IPS DF 4.7 (cell line): ENCODE results near the gene GLIPR1.
"Not testable (repeated sequence)": the region's sequence is repeated elsewhere in the genome, so short reads cannot be mapped to it uniquely, and the experiment has no call there.

Experiments
- DNase-seq: peaks from one replicate; pipeline ENCODE4 v3.0.0-alpha.2; 2013; ENCODE audit warnings: low spot score; ENCODE audit errors: extremely low read depth

Gene GLIPR1

DNA sequence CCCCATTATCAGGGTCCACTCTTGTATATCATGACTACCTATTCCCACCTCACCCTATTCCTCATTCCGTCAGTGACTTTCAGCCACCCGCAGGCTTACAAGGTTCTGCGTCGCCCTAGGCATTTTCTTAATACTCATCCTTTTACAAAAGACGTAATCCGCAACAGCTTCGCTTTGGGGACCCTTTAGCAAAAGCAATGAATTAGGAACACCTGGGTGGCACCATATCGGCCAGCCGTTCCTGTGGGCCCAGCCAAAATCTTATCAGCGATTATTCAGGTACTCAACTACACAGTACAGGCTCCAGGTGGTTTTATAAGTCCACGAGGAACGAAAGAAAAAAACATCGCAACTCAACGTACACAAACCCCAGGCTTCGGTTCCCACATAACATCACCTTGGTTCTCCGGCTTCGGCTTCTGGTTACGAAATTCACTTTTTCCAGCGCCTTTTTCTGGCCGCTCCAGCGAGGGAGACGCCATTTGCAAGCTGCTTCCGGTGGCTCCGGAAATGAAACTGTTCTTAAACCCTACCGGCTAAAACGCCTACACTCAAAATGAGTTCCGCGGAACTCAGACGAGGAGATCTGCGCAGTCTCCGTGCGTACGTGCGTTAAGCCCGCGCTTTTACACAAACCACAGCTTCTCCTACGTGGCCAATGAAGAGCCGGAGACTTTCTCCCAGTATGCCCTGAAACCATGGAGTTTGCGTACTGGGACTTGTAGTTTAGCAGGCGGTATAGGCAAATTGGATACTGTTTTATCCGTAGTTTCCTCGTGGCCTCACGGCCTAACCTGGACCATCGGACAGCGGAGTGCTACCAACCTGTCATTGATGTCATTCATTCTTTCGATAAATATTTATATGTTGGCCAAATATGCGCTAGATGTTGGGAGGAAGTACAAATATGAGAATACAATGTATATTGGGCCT, 30.8 kb downstream of the GLIPR1 start, which contains the start of gene KRR1:
Gene KRR1 (minus strand): TSS at position 494 of the 933 bp plus-strand sequence. CDS start 12 bp downstream, at position 482.
- peak; percentile 99 for DNase-seq

GRCh38 chr12:75521224-75521623, 40.7 kb downstream of the GLIPR1 start:
- DNase-seq: not testable (repeated sequence)

- not testable (repeated sequence) for DNase-seq
These were observed 41.6 kb downstream of the GLIPR1 start for GRCh38 chr12:75522124-75522523.

DNA sequence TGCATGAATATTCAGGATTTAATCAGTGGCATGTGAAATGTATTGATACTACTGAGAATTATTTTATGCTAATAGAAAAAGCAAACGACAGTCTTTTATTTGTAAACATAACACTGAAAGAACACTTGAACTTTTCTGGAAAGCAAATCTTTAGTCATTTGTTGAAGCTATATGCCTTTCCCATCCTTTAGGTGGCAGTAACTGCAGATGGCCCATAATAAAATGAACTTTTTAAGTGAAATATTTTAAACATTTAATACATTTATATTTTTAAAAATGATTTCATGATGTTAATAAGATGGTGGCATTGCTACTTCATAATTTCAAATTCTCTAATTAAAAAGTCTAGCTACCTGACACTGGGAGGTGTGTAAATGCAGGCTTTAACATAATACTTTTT, 44.7 kb downstream of the GLIPR1 start:
- DNase-seq: no peak

- peak; percentile 33 for DNase-seq
These were observed 46.3 kb downstream of the GLIPR1 start for GRCh38 chr12:75526655-75527511.

- no peak for DNase-seq
These were observed 47.7 kb downstream of the GLIPR1 start for GRCh38 chr12:75528272-75528671.

DNA sequence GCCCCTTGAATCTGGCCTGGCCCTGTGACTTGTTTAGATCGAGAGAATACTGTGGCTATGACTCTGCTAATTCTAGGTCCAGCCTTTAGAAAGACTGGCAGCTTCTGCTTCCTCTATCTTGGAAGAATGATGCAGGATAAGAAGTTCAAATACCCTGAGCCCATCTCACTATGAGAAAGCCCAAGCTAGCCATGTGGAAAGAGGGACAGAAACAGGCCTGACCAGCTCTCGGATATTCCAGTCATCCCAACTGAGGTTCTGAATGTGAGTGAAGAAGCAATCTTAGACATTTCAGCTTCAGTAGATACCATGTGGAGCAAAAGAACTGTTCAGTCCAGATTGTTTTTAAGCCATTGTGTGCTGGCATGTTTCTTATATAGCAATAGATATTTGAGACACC, 48.1 kb downstream of the GLIPR1 start:
- no peak for DNase-seq

DNA sequence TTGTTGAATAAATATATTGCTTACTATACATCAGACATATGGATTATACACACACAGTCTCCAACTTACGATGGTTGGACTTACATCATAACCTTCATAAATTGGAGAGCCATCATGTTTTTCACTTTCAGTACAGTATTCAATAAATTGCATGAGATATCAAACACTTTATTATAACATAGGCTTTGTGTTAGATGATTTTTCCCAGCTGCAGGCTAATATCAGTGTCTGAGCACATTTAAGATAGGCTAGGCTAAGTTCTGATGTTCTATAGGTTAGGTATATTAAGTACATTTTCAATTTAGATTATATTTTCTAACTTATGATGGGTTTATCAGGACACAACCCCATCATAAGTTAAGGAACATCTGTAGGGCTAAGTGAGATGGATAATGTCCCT, 48.8 kb downstream of the GLIPR1 start:
- no peak for DNase-seq

GRCh38 chr12:75529826-75530225, 49.3 kb downstream of the GLIPR1 start:
- no peak for DNase-seq

DNA sequence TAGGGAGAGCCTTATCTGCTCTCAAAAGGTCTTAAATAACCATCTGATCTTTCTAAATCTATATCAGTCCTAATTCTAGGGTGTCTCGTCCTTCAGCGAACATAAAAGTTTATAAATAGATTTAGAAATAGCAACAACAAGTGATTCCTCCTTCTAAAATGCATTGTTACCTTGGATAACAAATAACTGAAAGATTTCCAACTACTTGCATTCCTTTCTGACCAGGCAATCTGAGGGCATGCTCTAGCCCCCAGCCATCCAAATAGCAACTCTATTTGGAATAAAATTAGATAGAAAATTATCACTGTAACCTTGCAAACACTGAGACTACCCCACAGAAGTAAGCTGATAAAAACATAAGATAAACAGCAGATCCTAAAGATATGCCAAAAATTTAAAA, 52.7 kb downstream of the GLIPR1 start:
- DNase-seq: no peak

- no peak for DNase-seq
These were observed 59.3 kb downstream of the GLIPR1 start for GRCh38 chr12:75539889-75540288.

GRCh38 chr12:75542942-75543341, 62.4 kb downstream of the GLIPR1 start:
- DNase-seq: no peak

- DNase-seq: no peak
These were observed 63.0 kb downstream of the GLIPR1 start for GRCh38 chr12:75543529-75543928.

DNA sequence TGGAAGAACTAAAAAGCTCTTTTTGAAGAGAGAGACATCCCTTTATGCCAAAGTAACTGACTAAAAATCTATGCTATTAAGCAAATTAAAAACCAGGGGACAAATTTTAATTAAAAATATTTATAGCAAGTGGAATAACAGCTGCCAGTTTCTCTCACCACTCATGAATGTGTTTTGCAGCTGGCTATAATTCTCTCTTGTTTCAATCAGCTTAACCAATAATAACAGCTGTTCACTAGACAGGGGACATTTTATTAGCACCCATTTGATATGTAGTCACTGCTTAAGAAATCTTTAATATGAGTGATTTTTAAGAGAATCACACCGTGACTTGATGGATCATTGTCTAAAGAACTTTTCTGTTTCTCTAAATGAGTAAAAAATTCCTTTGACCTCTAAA, 65.1 kb downstream of the GLIPR1 start:
- DNase-seq: no peak

DNA sequence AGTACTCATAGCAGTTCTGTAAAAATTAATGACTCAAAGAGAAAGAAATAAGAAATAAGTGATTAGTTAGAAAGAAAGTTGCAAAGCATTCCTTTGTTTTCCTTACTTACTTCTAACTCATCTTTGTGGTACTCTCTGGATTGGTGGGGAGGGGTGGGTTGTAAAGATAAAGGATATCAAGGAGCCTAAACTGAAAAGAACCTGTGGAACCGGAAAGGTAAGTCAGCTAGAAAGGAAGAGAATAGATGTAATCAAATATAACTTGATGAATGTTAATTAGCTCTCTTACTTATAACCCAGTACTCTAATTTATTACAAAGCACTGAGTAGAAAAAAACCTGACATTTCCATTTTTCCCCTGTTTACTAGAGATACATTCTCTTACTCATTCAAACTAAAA, 68.3 kb downstream of the GLIPR1 start:
- no peak for DNase-seq

- DNase-seq: no peak
These were observed 69.4 kb downstream of the GLIPR1 start for GRCh38 chr12:75549989-75550388.

GRCh38 chr12:75550401-75551240, 70.1 kb downstream of the GLIPR1 start:
- DNase-seq: no peak

GRCh38 chr12:75551477-75551876, 70.9 kb downstream of the GLIPR1 start:
- no peak for DNase-seq

DNA sequence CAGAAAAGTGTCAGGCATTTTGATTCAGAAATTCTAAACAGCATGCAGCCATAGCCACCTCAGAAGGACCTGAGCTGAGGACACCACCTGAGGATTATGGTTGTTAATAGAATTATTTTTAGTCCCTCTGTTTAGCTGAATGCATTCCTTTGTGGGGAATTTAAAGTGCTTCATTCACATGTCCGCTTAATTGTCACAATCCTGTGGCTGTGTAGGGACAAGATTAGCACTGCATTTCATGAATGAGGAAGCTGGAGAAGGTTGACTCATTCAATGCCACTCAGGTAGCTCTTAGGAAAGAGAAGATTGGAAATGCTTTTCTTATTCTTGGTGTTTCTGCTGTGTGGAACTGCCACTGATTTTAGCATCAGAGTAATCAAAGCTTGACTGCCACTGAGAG, 72.8 kb downstream of the GLIPR1 start:
- no peak for DNase-seq
